Stimulated activated CD4-positive, alpha-beta T cell treated with anti-CD3 and anti-CD28 coated beads, Interleukin-15, amount 100 ng/mL, for 1 hour (primary cell): ENCODE measurements around the gene TRAPPC10.
"Not testable (repeated sequence)": the region's sequence is repeated elsewhere in the genome, so short reads cannot be mapped to it uniquely, and the experiment has no call there.

Experiments
- DNase-seq, 2 donors: peaks; one replicate each; pipeline ENCODE4 v3.0.0-alpha.2; 2020; ENCODE audit warnings: low read depth in 1 of 2, low spot score in 1 of 2

TRAPPC10 gene

GRCh38 chr21:44085491-44086321 is 73.6 kb downstream of the TRAPPC10 start:
- DNase-seq, result no peak

- DNase-seq, result no peak
Measured at GRCh38 chr21:44086636-44087425, 74.7 kb downstream of the TRAPPC10 start.

GRCh38 chr21:44087426-44088400 is 75.6 kb downstream of the TRAPPC10 start:
- DNase-seq, result no peak

GRCh38 chr21:44088401-44088780 is 76.3 kb downstream of the TRAPPC10 start:
- DNase-seq, result no peak

DNA sequence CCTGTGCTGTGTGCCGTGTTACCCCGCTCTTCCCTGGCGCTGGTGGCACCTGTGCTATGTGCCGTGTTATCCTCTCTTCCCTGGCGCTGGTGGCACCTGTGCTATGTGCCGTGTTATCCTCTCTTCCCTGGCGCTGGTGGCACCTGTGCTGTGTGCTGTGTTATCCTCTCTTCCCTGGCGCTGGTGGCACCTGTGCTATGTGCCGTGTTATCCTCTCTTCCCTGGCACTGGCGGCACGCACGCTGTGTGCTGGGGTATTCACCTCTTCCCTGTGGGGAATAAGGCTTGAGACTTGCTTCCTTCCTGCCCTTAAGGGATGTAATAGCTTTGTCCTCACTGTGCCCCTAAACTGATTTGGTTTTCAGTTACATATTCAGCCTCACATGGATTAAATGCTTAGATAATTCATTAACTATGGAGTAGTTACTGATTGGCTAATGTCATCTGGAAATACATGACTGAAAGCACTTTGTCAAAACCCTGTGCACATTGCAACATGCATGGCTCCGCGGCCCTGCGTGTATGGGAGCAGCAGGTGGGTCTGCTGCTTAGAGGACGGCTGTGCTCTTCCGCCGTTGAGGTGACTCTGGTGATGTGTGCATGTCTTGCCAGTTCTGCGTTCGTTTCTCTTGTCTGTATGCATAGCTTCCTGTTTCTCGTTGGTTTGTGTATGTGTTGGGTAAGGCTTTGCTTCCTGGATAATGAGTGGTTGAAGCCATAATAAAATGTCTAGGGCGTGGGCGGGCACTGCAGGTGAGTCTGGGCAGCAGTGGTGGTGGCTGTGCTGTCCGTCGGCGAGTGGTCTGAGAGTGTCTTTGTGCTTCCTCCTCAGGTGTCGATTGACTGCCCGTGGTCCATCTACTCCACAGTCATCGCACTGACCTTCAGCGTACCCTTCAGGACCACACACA is 77.1 kb downstream of the TRAPPC10 start:
- DNase-seq, result no peak

- no peak for DNase-seq
Measured at GRCh38 chr21:44090325-44090724, 78.2 kb downstream of the TRAPPC10 start.

GRCh38 chr21:44092211-44092610 is 80.1 kb downstream of the TRAPPC10 start:
- DNase-seq, result no peak

DNA sequence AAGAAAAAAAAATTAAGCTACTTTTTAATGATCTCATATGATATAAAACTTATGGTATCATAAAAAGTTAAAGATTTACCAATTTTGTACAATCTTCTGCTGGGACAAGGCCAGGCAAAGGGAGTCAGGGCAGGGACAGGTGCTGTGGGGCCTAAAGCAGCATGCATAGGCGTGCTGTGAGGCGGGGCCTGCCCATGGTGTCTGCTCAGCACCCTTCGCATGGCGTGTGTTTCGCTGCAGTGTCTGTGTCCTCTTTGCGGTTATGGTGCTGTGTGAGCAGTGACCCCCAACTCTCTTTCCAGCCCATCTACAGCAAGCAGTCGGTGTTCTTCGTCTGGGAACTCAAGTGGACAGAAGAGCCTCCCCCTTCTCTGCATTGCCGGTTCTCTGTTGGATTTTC is 81.7 kb downstream of the TRAPPC10 start:
- no peak for DNase-seq

DNA sequence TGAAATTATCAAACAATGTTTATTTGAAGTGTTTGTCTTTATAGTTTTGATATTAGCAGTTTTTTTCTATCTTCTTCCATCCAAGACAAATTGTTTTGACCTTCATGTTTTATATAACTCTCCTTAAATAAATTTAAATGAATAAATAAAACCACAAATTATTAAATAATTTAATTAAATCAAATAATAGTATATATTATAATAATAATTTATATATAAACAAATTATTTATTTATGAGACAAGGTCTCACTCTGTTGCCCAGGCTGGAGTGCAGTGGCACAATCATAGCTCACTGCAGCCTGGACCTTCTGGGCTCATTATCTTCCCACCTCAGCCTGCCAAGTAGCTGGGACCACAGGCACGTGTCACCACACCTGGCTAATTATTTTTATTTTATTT is 82.7 kb downstream of the TRAPPC10 start:
- no peak for DNase-seq

- DNase-seq, result not testable (repeated sequence)
Measured at GRCh38 chr21:44098507-44098906, 86.4 kb downstream of the TRAPPC10 start.

- DNase-seq, result not testable (repeated sequence)
Measured at GRCh38 chr21:44098964-44099363, 86.9 kb downstream of the TRAPPC10 start.

DNA sequence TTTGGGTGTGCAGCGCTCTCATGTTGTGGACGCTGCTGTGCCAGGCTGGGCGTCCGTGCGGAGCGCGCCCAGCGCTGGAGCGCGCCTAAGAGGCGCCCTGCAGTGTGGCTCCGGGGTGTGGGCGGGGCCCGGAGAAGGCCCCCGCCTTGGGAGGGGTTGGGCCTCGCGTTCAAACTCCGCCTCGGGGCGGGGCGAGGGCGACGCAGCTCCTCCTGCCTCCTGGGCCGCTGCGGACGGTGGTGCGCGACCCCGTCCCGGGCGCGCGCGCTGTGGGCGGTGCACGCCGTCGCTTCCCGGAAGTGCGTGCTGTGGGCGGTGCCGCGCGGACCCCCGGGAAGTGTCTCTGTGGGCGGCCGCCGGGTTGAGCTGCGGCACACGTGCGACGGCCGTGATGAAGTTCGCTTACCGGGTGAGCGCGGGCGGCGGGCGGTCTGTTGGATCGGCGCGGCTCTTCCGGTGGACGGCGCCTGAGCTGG is 95.0 kb downstream of the TRAPPC10 start, which contains the start of gene PWP2:
Gene PWP2 (plus strand): TSS at position 374 of the 476 bp plus-strand sequence. CDS start 18 bp downstream, at position 392.
- DNase-seq, result not testable (repeated sequence)

DNA sequence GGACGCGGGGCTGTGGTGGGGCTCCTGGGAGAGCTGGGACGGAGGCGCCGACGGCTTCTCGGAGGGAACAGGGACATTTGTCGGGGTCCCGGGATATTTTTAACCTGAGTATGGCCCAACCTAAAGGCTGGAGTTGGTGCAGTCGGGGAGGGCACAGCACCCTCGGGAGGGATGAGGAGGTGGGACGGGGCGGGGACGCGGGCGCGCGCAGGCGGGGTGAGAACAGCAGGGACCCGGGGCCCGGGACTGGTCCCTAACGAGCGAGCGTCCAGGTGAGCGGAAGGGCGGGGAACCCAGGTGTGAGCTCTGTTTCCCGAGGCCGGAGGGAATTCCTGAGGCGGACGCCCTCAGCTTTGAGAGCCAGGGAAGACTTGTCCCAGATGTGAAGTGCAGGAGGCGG is 95.5 kb downstream of the TRAPPC10 start:
- DNase-seq, result not testable (repeated sequence)

DNA sequence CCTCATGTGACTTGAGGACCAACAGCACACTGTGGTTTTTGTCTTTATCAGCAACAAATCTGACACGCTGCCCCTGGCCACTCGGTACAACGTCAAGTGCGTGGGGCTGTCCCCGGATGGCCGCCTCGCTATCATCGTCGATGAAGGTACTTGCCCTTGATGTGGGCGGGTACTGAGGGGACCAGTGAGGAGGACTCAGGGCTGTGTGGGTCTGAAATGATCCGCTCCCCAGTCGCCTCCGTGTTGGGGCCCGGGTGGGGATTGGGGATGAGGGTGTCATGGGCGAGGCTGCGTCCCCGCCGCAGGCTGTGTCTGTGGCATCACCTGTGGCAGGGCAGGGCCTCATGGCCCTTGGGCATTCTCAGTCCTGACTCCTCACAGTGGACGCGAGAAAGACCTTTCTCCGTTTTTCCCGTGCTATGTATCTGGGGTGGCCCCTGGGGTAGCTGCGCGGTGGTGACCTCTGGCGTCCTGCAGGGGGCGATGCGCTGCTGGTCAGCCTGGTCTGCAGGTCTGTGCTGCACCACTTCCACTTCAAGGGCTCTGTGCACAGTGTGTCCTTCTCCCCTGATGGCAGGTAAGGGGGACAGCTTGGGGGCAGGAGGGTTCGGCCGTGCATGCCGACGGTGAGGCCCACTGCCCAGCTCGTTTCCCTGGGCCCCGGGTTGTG is 101.7 kb downstream of the TRAPPC10 start:
- not testable (repeated sequence) for DNase-seq

- DNase-seq, result not testable (repeated sequence)
Measured at GRCh38 chr21:44122131-44122530, 110.0 kb downstream of the TRAPPC10 start.

GRCh38 chr21:44127827-44128226 is 115.7 kb downstream of the TRAPPC10 start:
- not testable (repeated sequence) for DNase-seq

GRCh38 chr21:44133715-44134057 is 121.6 kb downstream of the TRAPPC10 start:
- not testable (repeated sequence) for DNase-seq

GRCh38 chr21:44134732-44135131 is 122.6 kb downstream of the TRAPPC10 start:
- DNase-seq, result not testable (repeated sequence)

DNA sequence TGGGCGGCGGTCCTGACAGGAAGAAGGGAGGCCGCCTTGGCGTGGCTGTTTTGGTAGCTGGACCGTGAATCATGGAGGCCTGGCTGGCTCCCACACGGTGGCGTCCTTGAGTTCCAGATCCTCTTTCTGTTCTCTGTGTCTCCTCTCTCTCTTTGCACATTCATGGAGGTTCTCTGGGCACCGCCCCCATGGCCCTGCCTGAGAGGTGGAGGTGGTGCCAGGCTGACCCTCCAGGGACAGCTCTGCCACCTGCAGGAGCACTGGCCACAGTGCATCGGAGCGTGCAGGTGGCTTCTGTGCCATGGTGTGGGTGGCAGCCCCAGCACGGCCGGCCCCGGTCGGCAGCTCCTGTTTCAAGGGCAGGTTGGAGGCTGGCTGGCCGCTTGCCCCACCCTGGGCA is 125.9 kb downstream of the TRAPPC10 start:
- DNase-seq, result not testable (repeated sequence)
